Osteocyte (in vitro differentiated cells): ENCODE data around the gene PTPRN2. TPM values are rescaled to one million over a fixed set of nuclear protein-coding genes. Genes with fewer than 3 reads are reported as not detected.

Source experiments
- DNase-seq: peaks from one replicate; pipeline ENCODE4 v3.0.0; 2021; ENCODE audit warnings: mixed read lengths; ENCODE audit not compliant: unreplicated experiment; ENCODE audit errors: extremely low spot score
- H3K27ac Mint-ChIP-seq: one replicate; pipeline ENCODE4 v1.8.0; 2021; ENCODE audit warnings: mild to moderate bottlenecking, mixed read lengths; ENCODE audit not compliant: unreplicated experiment
- H3K27me3 Mint-ChIP-seq: one replicate; pipeline ENCODE4 v1.8.0; 2021; ENCODE audit warnings: mixed read lengths; ENCODE audit not compliant: unreplicated experiment
- H3K36me3 Mint-ChIP-seq: one replicate; pipeline ENCODE4 v1.8.0; 2021; ENCODE audit warnings: mixed read lengths; ENCODE audit not compliant: unreplicated experiment
- H3K4me1 Mint-ChIP-seq: one replicate; pipeline ENCODE4 v1.8.0; 2021; ENCODE audit warnings: mixed read lengths; ENCODE audit not compliant: unreplicated experiment
- H3K4me3 Mint-ChIP-seq: one replicate; pipeline ENCODE4 v1.8.0; 2021; ENCODE audit warnings: mild to moderate bottlenecking, moderate library complexity, mixed read lengths; ENCODE audit not compliant: unreplicated experiment
- H3K9me3 Mint-ChIP-seq: one replicate; pipeline ENCODE4 v1.8.0; 2021; ENCODE audit warnings: mixed read lengths; ENCODE audit not compliant: unreplicated experiment
- total RNA-seq: library from RNA; stranded (reverse); gene quantifications from 2 replicates; pipeline ENCODE4 v1.2.1, GENCODE V29; 2021
- TF ChIP-seq, protein P1 (sequence below): fragments of 200-600 bp; sonication (generic); IDR thresholded peaks from 2 replicates; pipeline ENCODE4 v1.5.0; 2021; ENCODE audit warnings: antibody characterized with exemption, mild to moderate bottlenecking, moderate library complexity

Gene PTPRN2
- total RNA-seq, 1 donor from 2014 or later: 0.59 TPM

DNA sequence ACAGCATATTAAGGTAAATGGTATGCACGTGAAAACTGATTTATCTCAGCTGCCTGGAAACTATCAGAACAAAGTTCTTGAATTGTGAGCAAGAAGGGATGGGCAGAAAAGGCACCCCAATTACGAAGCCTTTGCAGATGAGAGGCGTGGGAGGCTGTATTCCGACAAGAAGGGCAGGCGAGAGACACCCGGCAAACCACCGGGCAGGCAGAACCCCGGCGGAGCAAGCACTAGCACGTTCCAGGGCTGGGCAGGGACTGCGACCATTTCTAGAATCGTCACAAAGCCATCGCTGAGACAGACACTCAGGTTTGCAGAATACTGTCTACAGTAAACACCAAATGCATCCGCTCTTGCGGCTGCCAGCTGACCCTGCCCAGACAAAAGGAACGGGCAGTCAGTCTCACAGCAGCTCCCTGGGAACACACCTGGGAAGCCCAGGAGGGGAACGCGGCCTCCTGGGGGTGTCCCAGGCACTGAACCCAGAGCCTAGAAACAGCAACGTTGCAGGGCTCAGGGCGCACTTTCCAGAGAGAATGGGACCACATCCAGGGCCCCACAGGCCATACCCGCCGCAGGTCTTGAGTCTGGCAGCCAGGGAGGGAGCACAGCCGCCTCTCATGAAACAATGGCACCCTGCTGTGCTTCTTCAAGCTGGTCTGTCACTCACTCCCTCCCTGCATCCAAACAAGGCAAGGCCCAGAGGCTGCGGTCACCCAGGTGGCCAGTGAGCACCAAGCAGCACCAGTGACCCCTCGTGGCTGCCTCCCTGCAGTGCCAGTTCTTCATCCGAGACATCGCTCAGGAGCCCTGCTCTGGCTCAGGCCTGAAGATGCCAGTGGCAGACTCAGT is 261.9 kb downstream of the PTPRN2 start:
- Mint-ChIP-seq H3K4me1 (no peaks in the 10 kb centered on the region), H3K4me3 (no peak overlapping the region)

DNA sequence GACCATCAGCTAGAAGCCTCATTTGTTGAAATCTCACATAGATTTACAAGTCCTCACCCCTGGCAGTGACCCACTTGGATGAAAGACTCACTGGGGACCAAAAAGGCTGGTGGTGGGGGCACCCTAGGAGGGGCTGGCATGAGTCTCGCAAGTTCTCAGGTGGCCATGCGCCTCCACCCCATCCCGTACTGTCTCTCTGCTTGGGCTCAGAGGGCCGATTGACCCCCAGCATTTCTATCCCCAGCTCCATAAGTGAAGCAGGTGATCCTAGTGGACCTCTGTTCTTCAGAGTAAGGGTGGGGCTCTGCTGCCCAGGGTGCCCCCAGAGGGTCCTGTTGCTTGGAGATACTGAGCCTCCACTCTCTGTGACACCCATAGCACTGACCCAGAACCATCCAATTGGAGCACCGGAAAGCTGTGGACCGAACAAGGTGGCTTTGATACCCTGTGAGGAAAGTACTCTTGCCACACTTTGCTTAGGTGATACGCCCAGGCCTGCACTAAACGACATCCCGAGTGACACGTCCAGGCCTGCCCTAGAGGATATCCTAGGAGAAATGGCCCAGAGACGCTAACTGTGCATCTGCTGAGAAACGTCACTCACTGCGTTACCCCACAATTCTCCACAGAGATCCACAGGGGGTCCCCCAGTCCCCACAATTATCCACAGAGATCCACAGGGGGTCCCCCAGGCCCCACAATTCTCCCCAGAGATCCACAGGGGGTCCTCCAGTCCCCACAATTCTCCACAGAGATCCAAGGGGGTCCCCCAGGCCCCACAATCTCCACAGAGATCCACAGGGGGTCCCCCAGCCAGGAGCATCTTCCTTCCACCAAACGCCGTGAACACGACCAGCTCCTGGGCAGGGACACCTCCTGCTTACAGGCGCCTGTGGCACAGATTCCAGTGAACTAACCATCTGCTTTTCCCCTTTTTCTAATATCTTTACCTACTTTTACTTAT is 262.9 kb downstream of the PTPRN2 start:
- H3K27me3 Mint-ChIP-seq: no peaks in the 10 kb centered on the region
- peaks cover 30% of the 10 kb centered on the region for H3K9me3 Mint-ChIP-seq
- H3K36me3 Mint-ChIP-seq: no peaks in the 10 kb centered on the region
- TF ChIP-seq, protein P1, sequence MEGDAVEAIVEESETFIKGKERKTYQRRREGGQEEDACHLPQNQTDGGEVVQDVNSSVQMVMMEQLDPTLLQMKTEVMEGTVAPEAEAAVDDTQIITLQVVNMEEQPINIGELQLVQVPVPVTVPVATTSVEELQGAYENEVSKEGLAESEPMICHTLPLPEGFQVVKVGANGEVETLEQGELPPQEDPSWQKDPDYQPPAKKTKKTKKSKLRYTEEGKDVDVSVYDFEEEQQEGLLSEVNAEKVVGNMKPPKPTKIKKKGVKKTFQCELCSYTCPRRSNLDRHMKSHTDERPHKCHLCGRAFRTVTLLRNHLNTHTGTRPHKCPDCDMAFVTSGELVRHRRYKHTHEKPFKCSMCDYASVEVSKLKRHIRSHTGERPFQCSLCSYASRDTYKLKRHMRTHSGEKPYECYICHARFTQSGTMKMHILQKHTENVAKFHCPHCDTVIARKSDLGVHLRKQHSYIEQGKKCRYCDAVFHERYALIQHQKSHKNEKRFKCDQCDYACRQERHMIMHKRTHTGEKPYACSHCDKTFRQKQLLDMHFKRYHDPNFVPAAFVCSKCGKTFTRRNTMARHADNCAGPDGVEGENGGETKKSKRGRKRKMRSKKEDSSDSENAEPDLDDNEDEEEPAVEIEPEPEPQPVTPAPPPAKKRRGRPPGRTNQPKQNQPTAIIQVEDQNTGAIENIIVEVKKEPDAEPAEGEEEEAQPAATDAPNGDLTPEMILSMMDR: no peak
- no peak overlapping the region for H3K27ac Mint-ChIP-seq
- no peak overlapping the region for H3K4me3 Mint-ChIP-seq
- H3K4me1 Mint-ChIP-seq: no peaks in the 10 kb centered on the region
- DNase-seq: peak; percentile 77

More for the DNA sequence above, 261.9 kb downstream of the PTPRN2 start:
- Mint-ChIP-seq H3K27ac (no peak overlapping the region), H3K9me3 (peaks cover 23% of the 10 kb centered on the region), H3K27me3 (no peaks in the 10 kb centered on the region), H3K36me3 (no peaks in the 10 kb centered on the region)
- TF ChIP-seq, protein P1: no peak
- peak; percentile 80 for DNase-seq

DNA sequence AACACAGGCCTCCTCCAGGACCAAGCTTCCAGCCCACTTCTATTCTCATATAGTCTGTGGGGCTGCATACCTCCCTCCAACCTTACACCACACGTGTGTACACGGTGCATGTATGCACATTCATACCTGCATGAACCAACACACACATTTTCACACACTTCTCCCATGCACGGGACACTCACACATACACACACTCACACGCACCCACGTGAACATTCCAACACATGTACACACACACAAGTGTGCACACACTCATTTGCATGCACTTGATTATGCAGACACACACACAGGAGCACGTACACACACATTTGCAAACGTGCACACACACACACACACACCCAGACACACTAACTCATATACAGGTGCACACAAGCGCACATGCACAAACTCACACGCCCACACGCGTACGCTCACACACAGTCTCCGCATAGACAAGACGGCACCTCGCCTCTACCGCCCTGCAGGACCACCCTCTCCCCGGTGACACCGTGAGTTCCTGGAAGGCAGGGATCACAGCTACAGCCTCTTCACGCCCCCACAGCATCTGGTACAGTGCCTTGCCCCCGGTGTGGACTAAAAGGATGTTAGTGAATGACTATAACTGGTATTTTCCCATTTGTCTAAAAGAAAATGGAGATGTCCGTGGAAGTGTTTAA is 263.8 kb downstream of the PTPRN2 start:
- Mint-ChIP-seq H3K4me3 (no peak overlapping the region), H3K27ac (no peak overlapping the region), H3K36me3 (no peaks in the 10 kb centered on the region), H3K27me3 (no peaks in the 10 kb centered on the region), H3K4me1 (no peaks in the 10 kb centered on the region), H3K9me3 (peaks cover 30% of the 10 kb centered on the region)
- DNase-seq: peak; percentile 72
- TF ChIP-seq, protein P1: no peak

DNA sequence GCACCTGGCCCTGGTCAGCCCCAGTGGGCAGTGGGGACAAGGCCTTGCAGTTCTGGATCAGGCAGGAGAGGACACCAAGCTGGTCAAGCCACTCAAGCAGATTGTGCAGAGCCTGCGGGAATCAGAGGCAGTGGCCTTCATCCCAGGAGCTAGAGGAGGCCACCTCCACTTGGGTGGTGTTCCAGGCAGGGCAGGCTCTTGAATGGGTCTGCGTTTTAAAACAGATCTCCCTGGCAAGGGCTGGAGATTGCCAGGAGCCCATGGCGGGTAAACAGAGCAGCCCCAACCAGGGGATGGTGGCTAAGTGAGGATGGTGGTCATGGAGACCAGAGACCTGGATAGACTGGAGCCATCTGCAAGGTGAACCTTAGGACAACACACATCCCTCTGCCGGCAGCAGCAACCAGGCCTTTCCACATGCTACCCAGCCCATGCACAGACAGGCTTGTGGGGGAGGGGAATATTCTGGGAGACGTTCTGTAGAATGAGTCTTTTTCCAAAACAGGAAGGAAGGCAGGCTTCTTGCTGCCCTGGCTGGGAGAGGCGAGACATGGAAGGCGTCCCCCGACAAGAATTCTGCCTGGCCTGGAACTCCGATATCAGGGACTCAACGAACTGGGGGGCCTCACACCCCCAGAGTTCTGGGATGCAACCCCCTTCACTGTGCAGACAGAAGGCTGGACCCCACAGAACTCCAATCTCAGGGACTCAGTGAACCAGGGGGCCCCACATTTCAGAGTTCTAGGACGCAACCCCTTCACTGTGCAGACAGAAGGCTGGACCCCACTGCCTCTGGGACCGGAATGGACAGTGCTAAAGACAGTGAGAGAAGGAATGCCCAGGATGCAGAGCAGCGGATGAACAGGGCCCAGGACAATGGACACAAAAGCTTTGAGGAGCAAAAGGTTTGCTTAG is 264.8 kb downstream of the PTPRN2 start:
- peak; percentile 77 for DNase-seq
- Mint-ChIP-seq H3K4me1 (no peaks in the 10 kb centered on the region), H3K27ac (no peak overlapping the region), H3K4me3 (no peak overlapping the region), H3K9me3 (peaks cover 30% of the 10 kb centered on the region), H3K27me3 (no peaks in the 10 kb centered on the region), H3K36me3 (no peaks in the 10 kb centered on the region)
- TF ChIP-seq, protein P1: no peak
